ENCODE data around the gene CLDN10. TPM values are rescaled to one million over a fixed set of nuclear protein-coding genes. Genes with fewer than 3 reads are reported as not detected.

CLDN10 gene
- total RNA-seq, 1 experiment from 2014 or later = not detected

DNA sequence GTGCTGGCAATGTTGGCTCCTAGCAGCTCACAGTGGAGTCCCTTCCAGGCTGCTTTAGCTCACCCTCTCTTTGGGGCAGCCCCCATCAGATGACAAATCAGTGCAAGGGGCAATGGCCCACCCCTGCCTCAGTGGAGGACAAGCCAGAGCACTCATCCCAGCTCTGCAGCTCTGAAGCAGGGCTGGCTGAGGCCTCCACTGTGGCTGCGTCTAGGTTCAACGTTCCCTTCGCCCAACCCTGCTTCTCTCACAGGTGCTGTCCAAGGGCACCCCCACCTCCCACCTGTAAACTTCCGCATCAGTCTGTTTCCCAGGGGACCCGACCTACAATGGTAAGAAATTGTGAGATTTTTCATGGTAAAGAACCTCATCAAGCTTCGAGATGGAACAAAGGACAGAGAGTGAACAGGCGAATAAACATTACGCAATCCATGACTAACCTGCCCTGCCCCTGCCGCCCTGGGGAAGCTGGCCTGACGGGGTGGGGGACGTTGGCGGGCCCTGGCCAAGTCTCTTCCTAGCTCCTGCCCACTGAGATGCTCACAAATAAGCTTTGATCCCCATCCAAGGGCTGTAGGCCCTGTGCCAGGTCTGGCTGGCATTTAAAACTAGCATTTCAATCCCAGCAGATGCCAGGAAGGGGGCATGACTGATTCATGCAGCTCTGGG lies 51.5 kb downstream of the CLDN10 start:
- TF ChIP-seq, protein P1, sequence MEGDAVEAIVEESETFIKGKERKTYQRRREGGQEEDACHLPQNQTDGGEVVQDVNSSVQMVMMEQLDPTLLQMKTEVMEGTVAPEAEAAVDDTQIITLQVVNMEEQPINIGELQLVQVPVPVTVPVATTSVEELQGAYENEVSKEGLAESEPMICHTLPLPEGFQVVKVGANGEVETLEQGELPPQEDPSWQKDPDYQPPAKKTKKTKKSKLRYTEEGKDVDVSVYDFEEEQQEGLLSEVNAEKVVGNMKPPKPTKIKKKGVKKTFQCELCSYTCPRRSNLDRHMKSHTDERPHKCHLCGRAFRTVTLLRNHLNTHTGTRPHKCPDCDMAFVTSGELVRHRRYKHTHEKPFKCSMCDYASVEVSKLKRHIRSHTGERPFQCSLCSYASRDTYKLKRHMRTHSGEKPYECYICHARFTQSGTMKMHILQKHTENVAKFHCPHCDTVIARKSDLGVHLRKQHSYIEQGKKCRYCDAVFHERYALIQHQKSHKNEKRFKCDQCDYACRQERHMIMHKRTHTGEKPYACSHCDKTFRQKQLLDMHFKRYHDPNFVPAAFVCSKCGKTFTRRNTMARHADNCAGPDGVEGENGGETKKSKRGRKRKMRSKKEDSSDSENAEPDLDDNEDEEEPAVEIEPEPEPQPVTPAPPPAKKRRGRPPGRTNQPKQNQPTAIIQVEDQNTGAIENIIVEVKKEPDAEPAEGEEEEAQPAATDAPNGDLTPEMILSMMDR (conservative IDR thresholded peaks at IDR 0.05; ENCODE audit: low read depth, low read length) = no peak
- no peak for TF ChIP-seq EZH2 (IDR thresholded peaks at IDR 0.05; ENCODE audit: borderline replicate concordance, low read depth, low read length, poor library complexity, severe bottlenecking)
- H3K27ac ChIP-seq (ENCODE audit: low read depth, low read length, poor library complexity, severe bottlenecking) = no peak overlapping the region
- H3K9me3 ChIP-seq (ENCODE audit: low read depth, low read length, poor library complexity, severe bottlenecking) = no peaks in the 10 kb centered on the region
- no peak overlapping the region for H3K4me3 ChIP-seq (ENCODE audit: low read depth, low read length, poor library complexity, severe bottlenecking)
- H3K27me3 ChIP-seq (replicated peaks; ENCODE audit: insufficient read depth, low read depth, low read length, poor library complexity) = peaks cover 3% of the 10 kb centered on the region
- BruUV-seq (replicated peaks) = no TSS peak
- no peaks in the 10 kb centered on the region for H3K36me3 ChIP-seq (ENCODE audit: insufficient read depth, low read length, poor library complexity, severe bottlenecking)
- intact Hi-C loops (cut with micrococcal nuclease; ENCODE audit: unreplicated experiment) = no loop called here
- ChIA-PET CTCF (no interaction called here), POLR2A (ENCODE audit: low non-redundant PET) (no interaction called here)
- H3K4me1 ChIP-seq (ENCODE audit: insufficient read depth, low read length, poor library complexity, severe bottlenecking) = no peaks in the 10 kb centered on the region
- no peak for DNase-seq (ENCODE audit: low spot score)

- no TSS peak for BruUV-seq (replicated peaks)
- intact Hi-C loops (cut with micrococcal nuclease; ENCODE audit: unreplicated experiment) = no loop called here
- CTCF ChIA-PET = no interaction called here
Observed at GRCh38 chr13:95604556-95604915, 52.0 kb downstream of the CLDN10 start.

GRCh38 chr13:95605448-95606125 lies 53.1 kb downstream of the CLDN10 start:
- POLR2A ChIA-PET (ENCODE audit: low non-redundant PET) = no interaction called here
- CTCF ChIA-PET = no interaction called here
- BruUV-seq (replicated peaks) = no TSS peak
- intact Hi-C loops (cut with micrococcal nuclease; ENCODE audit: unreplicated experiment) = no loop called here
- no peaks in the 10 kb centered on the region for H3K36me3 ChIP-seq (ENCODE audit: insufficient read depth, low read length, poor library complexity, severe bottlenecking)
- H3K4me1 ChIP-seq (ENCODE audit: insufficient read depth, low read length, poor library complexity, severe bottlenecking) = no peaks in the 10 kb centered on the region
- no peak for DNase-seq (ENCODE audit: low spot score)
- no peak overlapping the region for H3K4me3 ChIP-seq (ENCODE audit: low read depth, low read length, poor library complexity, severe bottlenecking)
- TF ChIP-seq, protein P1 (conservative IDR thresholded peaks at IDR 0.05; ENCODE audit: low read depth, low read length) = no peak
- no peak for TF ChIP-seq EZH2 (IDR thresholded peaks at IDR 0.05; ENCODE audit: borderline replicate concordance, low read depth, low read length, poor library complexity, severe bottlenecking)
- peaks cover 3% of the 10 kb centered on the region for H3K27me3 ChIP-seq (replicated peaks; ENCODE audit: insufficient read depth, low read depth, low read length, poor library complexity)
- no peak overlapping the region for H3K27ac ChIP-seq (ENCODE audit: low read depth, low read length, poor library complexity, severe bottlenecking)
- H3K9me3 ChIP-seq (ENCODE audit: low read depth, low read length, poor library complexity, severe bottlenecking) = no peaks in the 10 kb centered on the region

More at GRCh38 chr13:95604556-95604915, 52.0 kb downstream of the CLDN10 start:
- no peak for DNase-seq (ENCODE audit: low spot score)
- peaks cover 3% of the 10 kb centered on the region for H3K27me3 ChIP-seq (replicated peaks; ENCODE audit: insufficient read depth, low read depth, low read length, poor library complexity)
- H3K27ac ChIP-seq (ENCODE audit: low read depth, low read length, poor library complexity, severe bottlenecking) = no peak overlapping the region
- TF ChIP-seq, protein P1 (conservative IDR thresholded peaks at IDR 0.05; ENCODE audit: low read depth, low read length) = no peak
- TF ChIP-seq EZH2 (IDR thresholded peaks at IDR 0.05; ENCODE audit: borderline replicate concordance, low read depth, low read length, poor library complexity, severe bottlenecking) = no peak
- H3K9me3 ChIP-seq (ENCODE audit: low read depth, low read length, poor library complexity, severe bottlenecking) = no peaks in the 10 kb centered on the region
- H3K4me1 ChIP-seq (ENCODE audit: insufficient read depth, low read length, poor library complexity, severe bottlenecking) = no peaks in the 10 kb centered on the region
- no peaks in the 10 kb centered on the region for H3K36me3 ChIP-seq (ENCODE audit: insufficient read depth, low read length, poor library complexity, severe bottlenecking)
- POLR2A ChIA-PET (ENCODE audit: low non-redundant PET) = no interaction called here
- no peak overlapping the region for H3K4me3 ChIP-seq (ENCODE audit: low read depth, low read length, poor library complexity, severe bottlenecking)
